SU-DHL-6 (cell line): ENCODE data around the gene GSE1.

ENCODE experiments used
- H2AFZ ChIP-seq: fragments of 200-600 bp; sonication (generic); 2 replicates; pipeline ENCODE4 v1.6.1; 2014; ENCODE audit warnings: low read depth, mild to moderate bottlenecking, moderate library complexity, mixed read lengths, antibody characterized with exemption, low read length; ENCODE audit not compliant: severe bottlenecking
- H3F3A ChIP-seq: fragments of 200-600 bp; shearing (Covaris generic); 2 replicates; pipeline ENCODE4 v1.6.0; 2016; ENCODE audit warnings: antibody characterized with exemption, mild to moderate bottlenecking; ENCODE audit not compliant: insufficient read depth
- H3K27ac ChIP-seq: fragments of 200-600 bp; sonication (generic); 2 replicates; pipeline ENCODE4 v1.5.1; 2016; ENCODE audit warnings: low read depth, mild to moderate bottlenecking, low read length, moderate library complexity, mixed read lengths
- H3K27me3 ChIP-seq: fragments of 200-600 bp; sonication (generic), shearing (Covaris generic); 2 replicates; pipeline ENCODE4 v1.6.0; 2014; ENCODE audit warnings: mild to moderate bottlenecking, low read length
- H3K36me3 ChIP-seq: fragments of 200-600 bp; sonication (generic); 2 replicates; pipeline ENCODE4 v1.6.1; 2014; ENCODE audit warnings: mild to moderate bottlenecking, low read length, mixed read lengths
- H3K4me2 ChIP-seq: fragments of 300-600, 200-600 bp; shearing (Covaris generic), sonication (generic); 2 replicates; pipeline ENCODE4 v1.6.0; 2014; ENCODE audit warnings: low read length, low read depth, mild to moderate bottlenecking; ENCODE audit not compliant: poor library complexity, severe bottlenecking
- H3K4me3 ChIP-seq: fragments of 200-600 bp; sonication (generic); 2 replicates; pipeline ENCODE4 v1.5.1; 2014; ENCODE audit warnings: antibody characterized with exemption, low read length, mild to moderate bottlenecking, mixed read lengths; ENCODE audit not compliant: insufficient read depth, poor library complexity, severe bottlenecking
- H3K79me2 ChIP-seq: fragments of 200-600 bp; sonication (generic); 2 replicates; pipeline ENCODE4 v1.6.1; 2014; ENCODE audit warnings: mild to moderate bottlenecking, low read length, moderate library complexity; ENCODE audit not compliant: insufficient read depth
- H3K9ac ChIP-seq: fragments of 200-600 bp; sonication (generic); 2 replicates; pipeline ENCODE4 v1.7.0; 2014; ENCODE audit warnings: mild to moderate bottlenecking, low read length
- H3K9me2 ChIP-seq: fragments of 200-600 bp; sonication (generic); replicated peaks from 2 replicates; pipeline ENCODE4 v1.6.1; 2014; ENCODE audit warnings: low read length; ENCODE audit not compliant: insufficient read depth
- H3K9me3 ChIP-seq: fragments of 200-600 bp; sonication (generic); 2 replicates; pipeline ENCODE4 v1.6.1; 2014; ENCODE audit warnings: low read length, mixed read lengths; ENCODE audit not compliant: insufficient read depth
- H4K20me1 ChIP-seq: fragments of 200-600 bp; sonication (generic); 2 replicates; pipeline ENCODE4 v1.6.1; 2014; ENCODE audit warnings: low read depth, mild to moderate bottlenecking, antibody characterized with exemption, low read length, moderate library complexity, mixed read lengths
- EZH2phosphoT487 ChIP-seq: fragments of 200-600 bp; sonication (generic), shearing (Covaris generic); conservative IDR thresholded peaks from 2 replicates; pipeline ENCODE4 v1.6.1; 2018; ENCODE audit warnings: mild to moderate bottlenecking, antibody characterized with exemption, low read length, moderate library complexity, mixed read lengths
- TF ChIP-seq, protein P1 (sequence below): fragments of 200-600 bp; sonication (generic); IDR thresholded peaks from one replicate; pipeline ENCODE4 v1.5.1; 2017; ENCODE audit warnings: antibody characterized with exemption, mild to moderate bottlenecking, low read length, moderate library complexity; ENCODE audit not compliant: insufficient read depth, poor library complexity, severe bottlenecking

Gene GSE1

DNA sequence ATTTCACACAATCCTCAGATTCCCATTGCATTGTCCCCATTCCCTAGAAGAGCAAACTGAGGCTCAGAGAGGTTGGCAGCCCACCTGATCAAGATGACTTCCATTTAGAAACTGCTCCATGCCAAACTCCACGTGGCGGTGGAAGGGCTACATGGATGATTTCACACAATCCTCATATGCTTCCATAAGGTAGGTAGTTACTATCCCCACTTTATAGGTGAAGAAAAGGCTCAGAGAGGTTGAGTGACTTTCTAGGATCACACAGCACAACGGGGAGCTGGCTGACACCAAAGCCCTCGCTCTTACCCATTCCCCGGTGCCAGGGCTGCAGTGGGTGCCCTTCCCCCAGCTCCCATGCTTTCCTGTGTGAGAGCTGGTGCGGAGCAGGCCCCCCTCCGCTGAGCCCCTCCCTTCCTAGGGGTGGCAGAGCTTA lies 85.4 kb downstream of the GSE1 start:
- H3K4me3 ChIP-seq, result no peak overlapping the region
- H3K79me2 ChIP-seq, result no peaks in the 10 kb centered on the region
- H2AFZ ChIP-seq, result no peak overlapping the region
- no peak overlapping the region for H3K9ac ChIP-seq
- no peaks in the 10 kb centered on the region for H3K9me2 ChIP-seq
- no peaks in the 10 kb centered on the region for H3F3A ChIP-seq
- no peaks in the 10 kb centered on the region for H3K27me3 ChIP-seq
- H3K27ac ChIP-seq, result no peak overlapping the region
- H4K20me1 ChIP-seq, result no peaks in the 10 kb centered on the region
- no peaks in the 10 kb centered on the region for H3K36me3 ChIP-seq
- H3K4me2 ChIP-seq, result no peak overlapping the region
- TF ChIP-seq, protein P1, sequence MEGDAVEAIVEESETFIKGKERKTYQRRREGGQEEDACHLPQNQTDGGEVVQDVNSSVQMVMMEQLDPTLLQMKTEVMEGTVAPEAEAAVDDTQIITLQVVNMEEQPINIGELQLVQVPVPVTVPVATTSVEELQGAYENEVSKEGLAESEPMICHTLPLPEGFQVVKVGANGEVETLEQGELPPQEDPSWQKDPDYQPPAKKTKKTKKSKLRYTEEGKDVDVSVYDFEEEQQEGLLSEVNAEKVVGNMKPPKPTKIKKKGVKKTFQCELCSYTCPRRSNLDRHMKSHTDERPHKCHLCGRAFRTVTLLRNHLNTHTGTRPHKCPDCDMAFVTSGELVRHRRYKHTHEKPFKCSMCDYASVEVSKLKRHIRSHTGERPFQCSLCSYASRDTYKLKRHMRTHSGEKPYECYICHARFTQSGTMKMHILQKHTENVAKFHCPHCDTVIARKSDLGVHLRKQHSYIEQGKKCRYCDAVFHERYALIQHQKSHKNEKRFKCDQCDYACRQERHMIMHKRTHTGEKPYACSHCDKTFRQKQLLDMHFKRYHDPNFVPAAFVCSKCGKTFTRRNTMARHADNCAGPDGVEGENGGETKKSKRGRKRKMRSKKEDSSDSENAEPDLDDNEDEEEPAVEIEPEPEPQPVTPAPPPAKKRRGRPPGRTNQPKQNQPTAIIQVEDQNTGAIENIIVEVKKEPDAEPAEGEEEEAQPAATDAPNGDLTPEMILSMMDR, result no peak
- no peak for TF ChIP-seq EZH2phosphoT487
- H3K9me3 ChIP-seq, result no peaks in the 10 kb centered on the region

DNA sequence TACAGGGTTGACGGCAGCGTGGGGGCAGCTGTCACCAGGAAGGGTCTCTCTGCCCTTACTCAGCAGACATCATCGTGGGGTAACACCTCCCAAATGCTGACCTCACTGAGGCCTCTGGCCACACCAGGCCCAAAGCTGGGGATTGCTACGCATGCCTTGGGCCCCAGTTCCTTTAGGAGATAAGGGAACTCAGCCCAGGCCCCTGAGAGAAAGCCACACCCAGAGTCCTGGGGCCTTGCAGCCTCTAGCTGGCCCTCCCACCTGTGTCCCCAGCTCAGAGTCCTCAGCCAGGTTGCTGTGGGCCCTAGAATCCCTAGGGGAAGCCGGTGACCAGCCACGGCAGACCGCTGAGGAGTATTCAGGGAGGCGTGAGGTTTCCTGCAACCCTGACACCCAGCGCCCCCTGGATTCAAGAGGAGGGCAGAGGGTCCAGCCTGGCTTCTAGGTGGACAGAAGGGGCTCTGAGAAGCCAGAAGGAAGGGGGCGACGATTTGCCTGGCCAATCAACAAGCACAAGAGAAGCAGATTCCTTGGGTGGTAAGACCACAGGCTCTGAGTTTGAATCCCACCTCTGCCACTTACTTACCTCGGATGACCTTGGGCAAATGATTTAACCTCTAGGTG lies 85.9 kb downstream of the GSE1 start:
- no peaks in the 10 kb centered on the region for H3K27me3 ChIP-seq
- no peaks in the 10 kb centered on the region for H4K20me1 ChIP-seq
- no peak overlapping the region for H3K27ac ChIP-seq
- no peak overlapping the region for H3K4me3 ChIP-seq
- no peak overlapping the region for H3K9ac ChIP-seq
- TF ChIP-seq EZH2phosphoT487, result no peak
- TF ChIP-seq, protein P1, result no peak
- no peak overlapping the region for H2AFZ ChIP-seq
- H3K79me2 ChIP-seq, result no peaks in the 10 kb centered on the region
- H3K36me3 ChIP-seq, result no peaks in the 10 kb centered on the region
- no peaks in the 10 kb centered on the region for H3K9me3 ChIP-seq
- no peaks in the 10 kb centered on the region for H3F3A ChIP-seq
- no peak overlapping the region for H3K4me2 ChIP-seq
- H3K9me2 ChIP-seq, result no peaks in the 10 kb centered on the region

DNA sequence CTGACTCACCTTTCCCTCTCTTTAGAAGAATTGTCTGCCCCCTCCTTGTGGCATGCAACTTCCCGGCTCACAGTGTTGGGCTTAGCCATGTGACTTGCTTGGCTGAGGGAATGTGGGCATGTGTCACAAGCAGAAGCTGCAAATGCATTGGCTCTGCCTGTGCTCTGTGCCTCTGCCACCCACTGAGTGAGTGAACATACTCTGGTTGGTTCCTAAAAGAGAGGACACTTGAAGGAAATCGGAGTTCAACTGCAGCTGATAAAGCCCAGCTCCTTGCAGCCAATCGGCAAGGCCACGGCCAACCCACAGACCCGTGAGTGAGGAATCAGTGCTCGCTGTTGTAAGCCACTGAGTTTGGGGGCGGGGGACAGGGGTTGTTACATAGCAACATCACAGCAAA lies 86.5 kb downstream of the GSE1 start:
- Histone ChIP-seq H2AFZ (no peak overlapping the region), H3K36me3 (no peaks in the 10 kb centered on the region), H3K27me3 (no peaks in the 10 kb centered on the region), H3K4me3 (no peak overlapping the region), H3K9me2 (no peaks in the 10 kb centered on the region), H4K20me1 (no peaks in the 10 kb centered on the region), H3K9me3 (no peaks in the 10 kb centered on the region), H3K79me2 (no peaks in the 10 kb centered on the region), H3F3A (no peaks in the 10 kb centered on the region), H3K27ac (no peak overlapping the region), H3K9ac (no peak overlapping the region), H3K4me2 (no peak overlapping the region)
- TF ChIP-seq, protein P1, result no peak
- TF ChIP-seq EZH2phosphoT487, result no peak
